ENCODE results near the gene DIAPH2.

DNA sequence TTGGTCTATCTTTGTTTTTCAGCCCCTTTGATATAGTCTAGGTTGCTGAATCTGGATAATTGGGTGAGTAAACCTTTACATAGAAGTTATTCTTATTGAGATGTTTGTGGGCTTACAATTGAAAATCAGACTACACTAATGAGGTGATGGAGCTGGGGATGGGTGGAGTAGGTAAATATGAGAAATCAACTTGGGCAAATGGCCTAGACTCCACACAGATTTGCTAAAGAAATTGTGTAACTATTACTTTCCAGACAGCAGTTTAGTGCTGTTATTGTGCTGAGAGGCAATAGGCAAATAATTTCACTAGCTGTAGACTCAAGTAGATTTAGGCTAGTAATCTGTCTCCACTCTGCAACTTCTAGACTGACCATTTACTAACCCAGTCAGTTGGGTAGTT, 8.2 kb downstream of the DIAPH2 start:
- TF ChIP-seq GATA2 (IDR thresholded peaks at IDR 0.05; ENCODE audit: low read depth, low read length) (no peak), GATA3 (IDR thresholded peaks at IDR 0.05; ENCODE audit: low read depth, low read length) (no peak)

All from SH-SY5Y (cell line).